Islet of Langerhans (tissue), 1 donor: ENCODE data around the gene SLC25A47.
"Not testable (repeated sequence)": the region's sequence is repeated elsewhere in the genome, so short reads cannot be mapped to it uniquely, and the experiment has no call there.

Source experiments
- FAIRE-seq: peaks from one replicate; lab custom pipeline; 2011; peaks lifted over from hg19 to GRCh38; lab: Jason Lieb, UNC

The SLC25A47 gene, protein sequence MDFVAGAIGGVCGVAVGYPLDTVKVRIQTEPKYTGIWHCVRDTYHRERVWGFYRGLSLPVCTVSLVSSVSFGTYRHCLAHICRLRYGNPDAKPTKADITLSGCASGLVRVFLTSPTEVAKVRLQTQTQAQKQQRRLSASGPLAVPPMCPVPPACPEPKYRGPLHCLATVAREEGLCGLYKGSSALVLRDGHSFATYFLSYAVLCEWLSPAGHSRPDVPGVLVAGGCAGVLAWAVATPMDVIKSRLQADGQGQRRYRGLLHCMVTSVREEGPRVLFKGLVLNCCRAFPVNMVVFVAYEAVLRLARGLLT

DNA sequence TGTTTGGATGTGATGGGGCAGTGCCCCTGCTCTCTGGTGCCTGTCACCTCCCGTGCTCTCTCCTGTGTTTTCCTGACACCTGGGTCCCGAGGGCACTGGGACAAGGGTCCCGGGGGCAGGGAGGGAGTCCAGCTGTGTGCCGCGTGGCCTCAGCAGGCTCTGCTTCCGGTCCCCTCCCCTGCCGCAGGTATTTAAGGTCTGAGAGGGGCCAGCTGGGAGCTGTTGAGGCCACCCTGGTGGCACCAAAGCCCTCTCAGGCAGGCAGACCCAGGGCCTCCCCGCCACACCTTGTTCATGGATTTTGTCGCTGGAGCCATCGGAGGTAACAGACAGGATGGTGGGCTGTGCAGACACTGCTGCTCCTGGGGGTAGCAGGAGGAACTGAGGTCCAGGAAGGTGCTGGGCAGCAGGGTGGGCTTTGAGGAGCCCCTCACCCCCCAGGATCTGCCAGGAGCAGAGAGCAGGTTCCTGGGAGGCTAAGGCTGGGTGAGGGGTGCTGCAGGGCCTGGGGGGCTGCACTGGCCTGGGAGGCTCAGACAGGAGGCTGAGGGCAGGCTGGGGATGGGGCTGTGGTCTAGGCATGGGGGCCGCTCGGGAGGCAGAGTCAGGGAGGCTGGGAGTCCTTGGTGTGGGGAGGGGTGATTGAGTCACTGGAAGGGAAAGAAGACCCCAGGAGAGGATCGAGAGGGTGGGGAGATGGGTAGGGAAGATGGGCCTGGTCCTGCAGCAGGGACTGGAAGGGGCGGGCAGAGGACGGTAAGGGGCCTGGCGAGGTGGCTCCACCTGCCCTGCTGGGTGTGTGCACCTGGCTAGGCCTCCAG, at the start of gene SLC25A47:
SLC25A47 (plus strand) TSS at position 219 of the 821 bp plus-strand sequence; CDS start at position 295, 76 bp downstream.
- FAIRE-seq: no peak

DNA sequence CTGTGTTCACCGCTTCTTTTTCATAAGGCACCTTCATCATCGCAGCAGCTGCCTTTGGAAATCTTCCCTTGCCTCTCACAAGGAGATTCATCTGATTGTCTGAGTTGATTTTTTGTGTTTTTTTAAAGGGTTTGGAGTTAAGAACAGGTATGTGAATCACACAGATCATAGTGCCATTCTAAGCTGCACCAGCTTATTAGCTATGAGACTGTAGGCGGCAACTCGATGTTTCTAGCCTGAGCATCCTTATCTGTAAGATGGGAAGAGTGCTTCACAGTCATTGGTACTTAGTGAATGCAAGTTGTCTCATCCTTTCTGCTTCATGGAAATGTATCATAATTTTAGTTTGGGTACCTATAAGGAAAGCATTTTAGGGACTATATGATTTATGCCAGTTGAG, 48.9 kb upstream of the SLC25A47 start:
- no peak for FAIRE-seq

DNA sequence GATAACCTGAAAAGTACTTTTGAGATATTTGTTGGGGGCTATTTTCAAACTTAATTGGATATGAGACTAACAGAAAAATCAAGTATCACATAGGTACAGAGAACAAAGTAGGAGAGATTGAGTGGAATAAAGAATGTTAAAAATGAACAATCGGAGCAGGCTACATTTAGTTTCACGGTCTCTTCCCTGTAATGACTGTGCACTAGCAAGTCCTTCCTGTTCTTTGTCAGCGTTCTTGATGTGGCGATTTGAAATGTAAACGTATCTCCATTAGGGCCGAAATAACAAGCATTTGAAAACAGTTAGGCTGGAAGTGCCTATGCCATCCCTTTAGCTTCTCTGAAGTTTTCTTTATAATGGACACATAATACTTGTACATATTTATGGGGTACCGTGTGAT, 47.9 kb upstream of the SLC25A47 start:
- FAIRE-seq: no peak

DNA sequence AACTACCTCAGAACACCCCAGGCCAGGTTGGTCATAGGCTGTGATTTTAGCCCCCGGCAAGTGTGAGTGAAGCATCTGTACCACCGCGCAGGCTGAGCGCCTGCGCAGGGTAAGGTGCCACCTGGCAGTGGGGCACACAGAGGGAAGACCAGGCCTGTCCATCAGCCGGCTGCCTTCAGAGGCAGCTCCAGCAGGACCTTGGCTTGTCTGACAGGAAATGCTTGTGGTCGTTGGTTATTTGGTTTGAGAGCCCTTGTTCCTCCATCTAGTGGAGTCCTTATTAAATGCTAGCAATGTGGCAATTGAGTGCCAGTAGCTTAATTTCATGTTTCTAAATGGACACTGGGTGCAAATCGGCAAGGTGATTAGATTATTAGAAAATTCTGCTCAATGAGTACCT, 44.4 kb upstream of the SLC25A47 start:
- no peak for FAIRE-seq

DNA sequence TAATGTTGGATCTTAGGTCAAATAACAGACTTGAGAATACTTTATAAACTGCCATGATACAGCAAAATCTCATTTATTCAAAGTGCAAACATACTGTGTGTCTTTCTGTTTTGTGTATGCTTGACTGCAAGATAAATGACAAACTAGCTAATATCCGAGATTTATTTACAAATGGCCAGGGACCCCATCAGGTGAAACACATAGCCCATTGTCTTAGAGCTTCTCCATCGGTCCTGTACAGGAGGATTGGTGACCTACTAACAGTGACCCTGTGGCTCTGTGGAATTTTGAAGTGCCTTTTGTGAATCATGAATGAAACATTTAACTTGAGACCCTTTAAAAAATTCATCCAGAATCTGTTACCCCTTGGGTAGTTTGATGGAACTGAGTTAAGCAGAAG, 44.0 kb upstream of the SLC25A47 start:
- FAIRE-seq: no peak

DNA sequence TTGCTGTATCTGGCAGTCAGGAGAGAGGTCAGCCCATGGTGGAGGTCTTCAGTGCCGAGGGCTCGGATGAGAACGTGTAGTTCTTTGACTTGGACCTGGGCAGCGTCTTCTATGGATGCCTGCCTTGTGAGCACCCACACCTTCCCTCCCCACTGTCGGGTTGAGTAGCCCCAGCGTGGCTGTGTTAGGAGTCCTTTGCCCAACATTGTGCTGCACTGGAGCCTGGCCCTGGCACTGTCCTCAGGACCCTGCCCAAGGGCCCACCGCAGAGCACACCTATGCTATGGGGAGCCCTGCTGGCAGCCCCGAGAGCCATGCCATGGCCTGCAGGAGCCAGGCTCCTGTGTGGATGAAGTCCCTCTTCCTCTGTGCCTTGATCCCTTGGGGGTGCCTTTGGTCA, 43.6 kb upstream of the SLC25A47 start:
- FAIRE-seq: no peak

DNA sequence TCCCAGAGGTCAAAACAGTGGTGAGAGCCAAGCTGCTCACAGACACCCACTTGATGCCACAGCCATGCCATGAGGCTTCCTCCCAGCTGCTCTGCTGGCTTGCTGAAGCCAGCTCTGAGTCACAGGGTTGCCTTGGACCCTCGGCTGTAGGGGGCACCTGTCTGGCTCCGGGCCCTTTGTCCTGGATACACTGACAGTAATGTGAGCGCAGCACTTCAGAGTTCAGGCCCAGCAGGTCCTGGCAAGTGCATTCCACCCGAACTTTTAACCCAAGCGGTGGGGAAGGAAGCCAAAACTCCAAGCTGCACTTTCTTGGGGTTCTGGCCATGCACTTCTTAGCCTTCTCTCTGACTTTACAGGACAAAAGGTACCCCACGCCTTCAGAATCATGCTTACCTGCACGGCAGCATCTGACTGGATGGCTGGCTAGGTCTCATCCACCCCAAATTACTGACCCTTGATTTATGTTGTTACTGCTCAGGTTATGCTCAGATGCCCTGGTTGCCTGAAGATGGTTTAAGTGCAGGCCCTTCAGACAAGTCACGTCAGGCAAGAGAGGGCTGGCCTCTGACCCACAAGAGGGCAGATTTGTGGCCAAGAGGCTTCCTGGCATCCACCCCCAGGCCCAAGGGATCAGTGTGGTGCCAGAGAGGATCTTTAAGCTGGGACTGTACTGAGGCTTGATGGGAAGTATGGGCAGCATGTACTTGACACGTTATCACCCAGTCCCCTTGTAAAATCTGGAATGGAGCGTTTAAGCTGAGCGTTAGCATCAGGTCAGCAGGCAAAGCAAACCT, 41.7 kb upstream of the SLC25A47 start:
- no peak for FAIRE-seq

DNA sequence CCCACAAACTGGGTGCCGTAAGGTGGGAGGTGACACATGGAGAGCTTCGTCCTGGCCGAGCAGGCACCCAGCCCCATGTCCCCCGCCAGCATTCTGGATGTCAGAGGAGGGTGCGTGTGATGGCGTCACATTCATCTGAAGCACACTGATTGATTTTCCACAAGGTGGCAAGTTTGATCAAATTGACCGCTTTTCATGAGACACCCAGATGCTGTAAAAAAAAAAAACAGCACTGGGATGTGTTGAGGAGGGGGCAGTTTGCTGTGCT, 41.1 kb upstream of the SLC25A47 start:
- no peak for FAIRE-seq

DNA sequence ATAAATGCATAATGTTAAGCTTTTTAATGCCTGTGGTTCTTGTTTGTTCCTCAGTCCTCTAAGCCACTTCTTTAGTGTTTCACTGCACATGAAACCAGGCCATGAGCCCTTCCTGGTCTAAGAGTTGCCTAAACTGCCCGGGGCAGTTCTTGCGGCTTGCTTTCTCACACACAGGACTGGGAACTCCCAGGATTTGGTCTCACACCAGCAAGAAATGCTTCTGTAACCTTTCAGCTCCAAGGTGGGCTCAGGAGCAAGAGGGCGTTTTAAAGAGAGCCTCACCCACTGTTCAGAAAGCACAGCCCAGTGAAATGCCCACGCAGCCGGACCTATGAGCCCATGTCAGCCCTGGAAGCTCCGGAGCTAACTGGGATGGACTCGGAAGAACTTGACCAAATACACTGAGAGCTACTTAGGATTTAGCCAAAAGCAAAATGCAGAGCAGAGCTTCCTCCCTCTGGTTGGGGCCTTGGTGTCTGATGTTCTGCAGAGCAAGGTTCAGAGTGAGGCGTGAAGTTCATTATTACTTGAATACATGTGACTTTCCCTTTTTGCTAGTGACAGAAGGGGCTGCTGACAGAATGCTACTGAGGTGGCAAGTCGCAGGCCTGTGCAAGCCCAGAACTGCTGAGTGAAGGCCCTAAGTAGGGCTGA, 40.2 kb upstream of the SLC25A47 start:
- FAIRE-seq: no peak

DNA sequence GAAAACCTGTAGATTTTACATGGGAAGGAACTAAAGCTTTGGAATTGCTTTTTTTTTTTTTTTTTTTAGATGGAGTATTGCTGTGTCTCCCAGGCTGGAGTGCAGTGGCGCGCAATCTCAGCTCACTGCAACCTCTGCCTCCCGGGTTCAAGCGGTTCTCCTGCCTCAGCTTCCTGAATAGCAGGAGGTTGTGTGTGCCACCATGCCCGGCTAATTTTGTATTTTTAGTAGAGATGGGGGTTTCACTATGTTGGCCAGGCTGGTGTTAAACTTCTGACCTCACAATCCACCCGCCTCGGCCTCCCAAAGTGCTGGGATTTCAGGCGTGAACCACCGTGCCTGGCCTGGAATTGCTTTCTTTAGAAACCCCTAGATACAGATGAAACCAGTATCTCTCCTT, 39.7 kb upstream of the SLC25A47 start:
- FAIRE-seq: not testable (repeated sequence)

DNA sequence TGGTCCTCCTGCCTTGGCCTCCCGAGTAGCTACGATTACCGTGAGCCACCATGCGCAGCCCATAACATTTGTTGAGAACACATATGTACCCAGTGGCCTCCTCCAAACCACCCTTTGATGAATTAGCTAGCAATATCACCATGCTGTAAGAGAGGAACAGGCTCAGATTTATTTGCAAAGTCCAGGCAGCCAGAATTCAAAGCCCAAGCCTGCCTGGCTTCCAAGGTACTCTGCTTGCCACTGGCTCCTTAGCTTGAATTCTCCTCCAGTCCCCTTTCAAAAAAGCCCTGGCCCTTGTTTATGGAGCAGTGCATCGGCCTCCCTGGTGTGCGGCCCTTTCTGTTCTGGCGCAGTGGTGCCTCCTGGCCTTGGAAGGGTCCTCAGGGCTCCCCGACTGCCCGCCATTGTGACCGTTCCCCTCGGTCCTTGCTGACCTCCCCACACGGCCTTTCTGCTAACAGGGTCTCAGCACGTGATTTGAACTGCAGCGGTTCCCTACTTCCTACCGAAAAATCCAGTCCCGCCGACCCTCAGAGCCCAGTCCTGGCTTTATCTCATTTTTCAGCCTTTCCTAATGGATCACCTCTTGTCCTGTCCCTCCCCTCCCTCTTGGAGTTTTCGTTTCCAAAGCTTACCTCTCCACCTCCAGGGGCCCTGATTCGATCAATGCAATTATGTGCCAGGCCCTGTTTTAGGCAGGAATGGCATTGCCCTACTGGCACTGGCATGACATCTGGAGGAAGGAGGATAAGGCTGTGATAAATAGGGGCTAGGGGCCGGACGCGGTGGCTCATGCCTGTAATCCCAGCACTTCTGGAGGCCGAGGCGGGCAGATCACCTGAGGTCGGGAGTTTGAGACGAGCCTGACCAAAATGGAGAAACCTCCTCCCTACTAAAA, 38.9 kb upstream of the SLC25A47 start:
- no peak for FAIRE-seq

DNA sequence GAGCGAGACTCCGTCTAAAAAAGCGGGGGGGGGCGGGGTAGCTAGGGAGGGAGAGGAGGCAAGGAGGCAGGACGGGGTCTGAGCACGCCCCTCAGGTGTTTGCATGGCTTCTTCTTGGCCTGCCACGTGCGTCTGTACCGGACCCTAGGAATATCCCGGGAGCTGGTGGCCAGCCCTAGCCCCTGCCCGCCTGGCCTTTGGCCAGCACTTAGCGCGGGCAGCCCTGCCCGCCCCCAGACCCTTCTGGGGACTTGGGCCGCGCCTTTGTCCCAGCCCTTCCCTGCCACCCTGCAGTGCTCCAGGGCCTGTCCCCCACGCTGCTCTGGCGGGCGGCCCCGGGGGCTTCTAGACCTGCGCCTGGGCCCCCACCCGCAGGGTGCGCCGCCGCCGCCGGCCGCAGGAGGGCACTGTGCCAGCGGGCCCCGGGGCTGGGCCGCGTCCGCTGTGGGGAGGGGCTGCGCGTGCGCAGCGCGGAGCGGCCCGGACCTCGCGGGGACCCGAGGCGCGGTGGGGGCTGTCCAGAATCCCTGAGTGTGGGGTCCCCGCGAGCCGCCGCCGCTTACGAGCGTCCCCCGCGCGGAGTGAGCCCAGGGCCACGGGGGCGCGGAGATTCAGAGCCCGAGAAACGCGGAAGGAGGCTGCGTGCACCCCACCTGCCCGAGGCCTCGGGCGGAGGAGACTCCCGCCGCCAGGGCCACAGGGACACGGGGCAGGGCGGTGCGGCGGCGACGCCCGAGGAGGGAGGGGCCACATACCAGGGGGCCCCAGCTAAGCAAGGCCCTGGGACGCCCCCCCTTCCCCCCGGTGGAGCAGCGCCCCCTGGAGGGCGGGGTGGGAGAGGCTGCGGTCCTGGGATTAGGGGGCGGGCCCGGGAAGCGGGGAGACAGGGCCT, 37.9 kb upstream of the SLC25A47 start:
- no peak for FAIRE-seq

DNA sequence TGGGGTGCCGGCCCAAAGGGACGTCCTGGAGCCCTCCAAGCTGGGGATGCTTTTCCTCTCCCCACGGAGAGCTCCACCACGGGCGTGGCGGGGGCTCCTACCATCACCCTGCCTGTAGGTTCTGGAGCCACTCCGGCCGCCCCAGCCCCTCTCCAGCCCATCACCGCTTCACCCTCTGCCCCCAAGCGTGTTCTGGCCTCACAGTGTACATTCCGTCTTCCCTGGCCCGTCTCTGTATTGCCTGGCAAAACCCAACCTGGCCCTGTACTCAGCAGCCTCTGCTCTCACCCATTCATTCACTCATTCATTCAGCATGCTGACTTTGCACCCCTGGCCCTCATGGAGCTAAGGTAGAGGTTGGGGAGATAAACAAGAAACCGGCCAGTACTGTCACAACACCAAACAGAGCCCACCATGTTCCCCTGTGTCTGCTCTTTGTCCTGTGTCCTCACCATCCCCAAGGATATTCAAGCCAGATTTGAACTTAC, 37.2 kb upstream of the SLC25A47 start:
- no peak for FAIRE-seq

DNA sequence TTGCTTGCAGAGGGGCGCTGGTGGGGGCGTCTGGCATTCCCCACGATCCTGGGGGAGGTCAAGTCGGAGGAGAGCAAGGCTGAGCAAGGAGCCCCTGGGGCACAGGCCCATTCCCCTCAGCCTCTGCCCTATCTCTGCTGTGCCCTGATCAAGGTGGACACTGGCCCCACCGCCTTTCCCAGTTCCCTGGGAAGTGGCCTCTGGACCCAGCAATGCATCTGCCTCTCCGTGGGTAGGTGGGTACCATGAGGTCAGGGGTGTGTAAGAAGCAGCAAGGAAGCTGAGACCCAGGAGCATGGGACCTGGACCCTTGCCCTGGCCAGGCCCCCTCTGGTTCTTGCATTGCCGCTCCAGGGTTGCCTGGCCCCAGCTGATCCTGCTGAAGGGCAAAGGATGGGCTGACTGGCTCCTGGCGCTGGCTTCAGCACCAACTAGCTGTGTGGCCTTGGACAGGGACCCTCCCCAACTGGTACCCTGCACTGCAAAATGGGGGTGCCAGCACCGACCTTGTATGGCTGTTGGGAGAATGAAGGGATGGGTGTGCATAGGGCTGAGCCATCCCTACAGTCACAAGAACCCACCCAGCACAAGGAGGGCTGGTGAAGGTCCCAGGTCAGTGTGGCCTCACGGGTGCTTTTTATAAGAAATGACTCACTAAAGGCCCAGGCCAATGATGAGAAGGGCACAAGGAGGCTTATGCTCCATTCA, 36.5 kb upstream of the SLC25A47 start:
- no peak for FAIRE-seq

DNA sequence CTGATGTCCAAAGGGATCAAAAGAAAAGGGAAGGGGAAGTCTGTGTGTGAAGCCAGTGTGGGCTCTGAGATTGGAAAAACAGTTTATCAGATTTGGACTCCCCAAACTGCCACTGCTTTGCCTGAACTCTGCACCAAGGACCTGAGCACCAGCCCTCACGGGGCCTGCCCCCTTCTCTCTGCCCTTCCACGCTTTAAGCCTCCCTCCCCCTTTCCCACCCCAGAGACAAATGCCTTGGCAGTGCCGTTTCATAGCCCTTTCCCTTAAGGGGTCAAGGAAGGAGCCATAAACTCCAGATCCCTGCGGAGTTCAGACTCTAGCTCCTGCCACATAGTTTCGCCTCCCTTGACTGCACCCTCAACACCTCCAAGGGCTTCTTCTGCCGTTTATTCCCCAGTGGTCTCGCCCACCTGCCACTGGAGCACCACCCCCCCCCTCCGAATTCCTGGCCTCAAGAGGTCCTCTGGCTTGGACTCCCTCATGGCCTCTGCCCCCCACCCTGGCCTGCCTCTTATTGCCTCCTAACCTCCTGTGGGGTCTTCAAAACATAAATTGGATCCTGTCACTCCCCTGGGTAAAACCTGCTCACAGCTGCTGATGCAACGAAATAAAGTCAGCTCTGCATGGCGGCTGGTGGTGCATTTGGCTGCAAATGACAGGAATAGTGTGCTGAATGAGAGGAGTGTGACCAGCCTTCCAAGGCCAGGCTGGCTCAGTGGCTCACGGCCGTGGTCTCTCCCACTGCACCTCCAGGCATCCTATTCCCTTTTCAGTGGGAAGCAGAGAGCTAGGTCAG, 35.7 kb upstream of the SLC25A47 start:
- FAIRE-seq: no peak

DNA sequence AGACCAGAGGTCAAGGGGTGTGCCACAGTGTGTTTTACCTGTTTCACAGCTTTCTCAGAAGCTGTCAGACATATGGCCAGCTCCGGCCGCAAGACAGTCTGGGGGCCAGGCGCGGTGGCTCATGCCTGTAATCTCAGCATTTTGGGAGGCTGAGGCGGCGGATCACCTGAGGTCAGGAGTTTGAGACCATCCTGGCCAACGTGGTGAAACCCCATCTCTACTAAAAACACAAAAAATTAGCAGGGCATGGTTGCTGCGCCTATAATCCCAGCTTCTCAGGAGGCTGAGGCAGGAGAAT, 35.2 kb upstream of the SLC25A47 start:
- not testable (repeated sequence) for FAIRE-seq

DNA sequence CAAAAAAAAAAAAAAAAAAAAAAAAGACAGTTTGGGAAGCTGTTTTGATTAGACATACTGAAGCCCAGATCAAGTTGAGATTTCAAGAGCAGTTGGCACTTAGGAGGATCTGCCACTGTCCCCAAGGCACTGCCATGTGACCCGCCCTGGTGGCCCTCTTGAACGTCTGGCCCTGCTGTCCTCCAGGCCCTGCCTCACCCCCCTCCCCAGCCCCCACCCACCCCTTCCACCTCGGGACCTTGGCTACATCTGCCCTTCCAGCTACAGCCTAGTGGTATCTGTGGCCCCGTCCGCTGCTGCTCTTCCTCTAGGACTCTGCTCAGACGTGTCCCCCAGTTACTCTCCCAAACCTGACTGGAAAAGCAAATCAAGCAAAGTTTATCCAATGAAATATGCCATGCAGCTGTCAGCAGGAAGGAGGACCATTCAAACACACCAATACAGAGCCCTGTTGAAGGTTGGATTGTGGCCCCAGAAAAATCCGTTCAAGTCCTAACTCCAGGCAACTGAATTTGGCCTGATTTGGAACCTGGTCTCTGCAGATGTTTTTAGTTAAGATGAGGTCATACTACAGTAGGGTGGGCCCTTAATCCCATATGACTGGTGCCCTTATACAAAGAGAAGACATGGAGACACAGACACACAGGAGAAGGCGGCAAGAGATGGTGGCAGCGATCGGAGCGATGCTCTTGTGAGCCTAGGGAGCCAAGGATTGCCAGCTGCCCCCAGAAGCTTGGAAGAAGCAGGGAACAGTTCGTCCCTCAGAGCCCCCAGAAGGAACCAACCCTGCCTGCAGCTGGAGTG, 34.6 kb upstream of the SLC25A47 start:
- no peak for FAIRE-seq

DNA sequence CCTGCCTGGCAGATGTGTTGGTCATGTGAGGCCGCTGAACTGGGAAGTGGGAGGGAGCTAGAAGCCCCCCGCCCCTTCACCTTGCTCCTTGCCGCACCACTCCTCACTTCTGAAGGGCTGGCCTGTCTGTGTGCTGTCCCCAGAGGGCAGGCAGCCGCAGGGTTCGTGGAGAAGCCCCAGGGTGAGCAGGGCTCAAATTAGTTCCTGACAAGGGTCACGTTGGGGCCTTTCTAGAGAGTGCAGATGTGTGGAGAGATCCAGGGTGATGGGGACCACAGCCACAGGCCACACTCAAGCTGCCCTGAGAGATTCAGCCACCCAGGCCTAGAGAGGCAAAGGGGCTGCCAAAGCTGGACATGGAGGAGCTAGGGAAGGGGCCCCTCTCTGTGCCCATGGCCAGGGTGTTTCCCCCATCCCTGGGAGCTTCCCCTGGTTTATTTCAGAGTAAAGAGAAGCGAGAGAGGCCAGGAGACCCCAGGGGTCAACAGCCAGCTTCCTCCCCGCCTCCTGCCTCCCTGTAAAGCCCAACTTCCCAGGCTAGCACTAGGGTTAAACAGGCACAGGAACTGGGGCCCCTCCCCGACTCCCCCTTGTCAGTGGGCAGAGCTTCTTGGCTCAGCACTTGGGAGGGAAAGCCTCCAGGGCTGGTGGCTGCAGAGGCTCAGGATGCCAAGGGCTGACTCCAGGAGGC, 33.1 kb upstream of the SLC25A47 start:
- FAIRE-seq: no peak
